Transverse colon (tissue), 4 donors: ENCODE measurements around the gene HES3.

Source experiments
- EP300 ChIP-seq: sonication (generic); formaldehyde crosslinking; IDR thresholded peaks from one replicate; pipeline ENCODE4 v1.6.1; 2017; ENCODE audit warnings: antibody characterized with exemption, low read depth
- POLR2A ChIP-seq: fragments of 450-650 bp; IDR thresholded peaks from one replicate; pipeline ENCODE4 v1.6.1; 2016; ENCODE audit warnings: antibody characterized with exemption, mild to moderate bottlenecking, moderate library complexity
- POLR2AphosphoS5 ChIP-seq, 3 donors: sonication (generic); formaldehyde crosslinking; IDR thresholded peaks; one replicate each; pipeline ENCODE4 v1.6.1; 2016; ENCODE audit warnings: antibody characterized with exemption in 3 of 3
- TF ChIP-seq, protein P1 (sequence below), 5 experiments: fragments of 200-600 bp in 3 of 5; fragments of 450-650 bp in 2 of 5; sonication (generic) in 3 of 5; IDR thresholded peaks; 1 replicate in 2 of 5; 2 replicates in 3 of 5; pipeline ENCODE4 v1.5.1; 2016 to 2017; ENCODE audit warnings: antibody characterized with exemption in 5 of 5, inconsistent platforms in 3 of 5, mild to moderate bottlenecking in 2 of 5, moderate library complexity in 1 of 5

- TF ChIP-seq POLR2A: no peak
- TF ChIP-seq, protein P1, sequence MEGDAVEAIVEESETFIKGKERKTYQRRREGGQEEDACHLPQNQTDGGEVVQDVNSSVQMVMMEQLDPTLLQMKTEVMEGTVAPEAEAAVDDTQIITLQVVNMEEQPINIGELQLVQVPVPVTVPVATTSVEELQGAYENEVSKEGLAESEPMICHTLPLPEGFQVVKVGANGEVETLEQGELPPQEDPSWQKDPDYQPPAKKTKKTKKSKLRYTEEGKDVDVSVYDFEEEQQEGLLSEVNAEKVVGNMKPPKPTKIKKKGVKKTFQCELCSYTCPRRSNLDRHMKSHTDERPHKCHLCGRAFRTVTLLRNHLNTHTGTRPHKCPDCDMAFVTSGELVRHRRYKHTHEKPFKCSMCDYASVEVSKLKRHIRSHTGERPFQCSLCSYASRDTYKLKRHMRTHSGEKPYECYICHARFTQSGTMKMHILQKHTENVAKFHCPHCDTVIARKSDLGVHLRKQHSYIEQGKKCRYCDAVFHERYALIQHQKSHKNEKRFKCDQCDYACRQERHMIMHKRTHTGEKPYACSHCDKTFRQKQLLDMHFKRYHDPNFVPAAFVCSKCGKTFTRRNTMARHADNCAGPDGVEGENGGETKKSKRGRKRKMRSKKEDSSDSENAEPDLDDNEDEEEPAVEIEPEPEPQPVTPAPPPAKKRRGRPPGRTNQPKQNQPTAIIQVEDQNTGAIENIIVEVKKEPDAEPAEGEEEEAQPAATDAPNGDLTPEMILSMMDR (IDR thresholded peaks at IDR 0.05): no peak
- no peak for TF ChIP-seq POLR2AphosphoS5 (IDR thresholded peaks at IDR 0.05)
- no peak for TF ChIP-seq EP300
Measured at GRCh38 chr1:6262555-6263420, 18.8 kb downstream of the HES3 start.
